OCI-LY1 (cell line): ENCODE data around the gene NACC1.
"Not testable (repeated sequence)": the region's sequence is repeated elsewhere in the genome, so short reads cannot be mapped to it uniquely, and the experiment has no call there.

Experiments used
- EZH2 ChIP-seq: fragments of 200-600 bp; sonication (generic), shearing (Covaris generic); IDR thresholded peaks from 2 replicates; pipeline ENCODE4 v1.8.0; 2017; ENCODE audit warnings: borderline replicate concordance, mixed run types, mild to moderate bottlenecking, antibody characterized with exemption, low read length, moderate library complexity, mixed read lengths
- TF ChIP-seq, protein P1 (sequence below): fragments of 200-600 bp; sonication (generic), shearing (Covaris generic); IDR thresholded peaks from 2 replicates; pipeline ENCODE4 v1.5.1; 2017; ENCODE audit warnings: mild to moderate bottlenecking, antibody characterized with exemption, low read length, moderate library complexity, mixed read lengths

DNA sequence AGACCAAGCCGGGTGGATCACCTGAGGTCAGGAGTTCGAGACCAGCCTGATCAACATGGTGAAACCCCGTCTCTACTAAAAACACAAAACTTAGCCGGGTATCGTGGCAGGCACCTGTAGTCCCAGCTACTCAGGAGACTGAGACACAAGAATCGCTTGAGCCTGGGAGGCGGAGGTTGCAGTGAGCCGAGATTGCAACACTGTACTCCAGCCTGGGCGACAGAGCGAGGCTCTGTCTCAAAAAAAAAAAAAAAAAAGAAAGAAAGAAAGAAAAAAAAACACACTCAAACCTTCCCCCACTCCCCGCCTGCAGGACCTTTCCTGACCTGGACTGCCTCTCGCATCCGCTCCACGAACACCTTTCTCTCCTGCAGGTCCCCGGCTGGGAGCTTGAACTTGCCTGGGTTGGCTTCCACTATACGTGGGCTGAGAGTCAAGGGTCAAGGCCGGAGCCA, 31.1 kb downstream of the NACC1 start:
- TF ChIP-seq EZH2: not testable (repeated sequence)
- TF ChIP-seq, protein P1, sequence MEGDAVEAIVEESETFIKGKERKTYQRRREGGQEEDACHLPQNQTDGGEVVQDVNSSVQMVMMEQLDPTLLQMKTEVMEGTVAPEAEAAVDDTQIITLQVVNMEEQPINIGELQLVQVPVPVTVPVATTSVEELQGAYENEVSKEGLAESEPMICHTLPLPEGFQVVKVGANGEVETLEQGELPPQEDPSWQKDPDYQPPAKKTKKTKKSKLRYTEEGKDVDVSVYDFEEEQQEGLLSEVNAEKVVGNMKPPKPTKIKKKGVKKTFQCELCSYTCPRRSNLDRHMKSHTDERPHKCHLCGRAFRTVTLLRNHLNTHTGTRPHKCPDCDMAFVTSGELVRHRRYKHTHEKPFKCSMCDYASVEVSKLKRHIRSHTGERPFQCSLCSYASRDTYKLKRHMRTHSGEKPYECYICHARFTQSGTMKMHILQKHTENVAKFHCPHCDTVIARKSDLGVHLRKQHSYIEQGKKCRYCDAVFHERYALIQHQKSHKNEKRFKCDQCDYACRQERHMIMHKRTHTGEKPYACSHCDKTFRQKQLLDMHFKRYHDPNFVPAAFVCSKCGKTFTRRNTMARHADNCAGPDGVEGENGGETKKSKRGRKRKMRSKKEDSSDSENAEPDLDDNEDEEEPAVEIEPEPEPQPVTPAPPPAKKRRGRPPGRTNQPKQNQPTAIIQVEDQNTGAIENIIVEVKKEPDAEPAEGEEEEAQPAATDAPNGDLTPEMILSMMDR: not testable (repeated sequence)
